Measurements from ENCODE around the gene BASP1.

The BASP1 gene

DNA sequence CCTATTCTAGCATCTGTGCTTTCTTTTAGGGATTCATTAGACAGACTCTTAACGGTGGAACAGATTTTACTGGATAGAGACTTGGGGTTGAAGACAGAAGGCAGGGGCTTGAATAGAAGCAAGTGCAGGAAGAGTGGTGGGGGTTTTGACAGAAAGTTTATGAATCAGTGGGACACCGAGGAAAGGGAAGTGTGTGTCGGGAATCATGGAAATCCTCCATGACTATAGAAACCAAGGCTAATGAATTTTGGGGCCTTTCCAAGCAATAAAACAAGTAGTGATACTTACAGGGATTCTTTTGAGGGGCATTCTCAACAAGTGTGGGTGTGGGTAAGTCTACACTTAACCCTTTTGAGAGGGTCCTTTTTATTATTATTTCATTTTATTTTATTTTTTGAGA, 12.8 kb downstream of the BASP1 start (continued):
- TF ChIP-seq RBAK (tag by site-specific recombination; IDR thresholded peaks at IDR 0.05) (no peak), ZNF248 (tag by site-specific recombination; IDR thresholded peaks at IDR 0.05) (no peak)

DNA sequence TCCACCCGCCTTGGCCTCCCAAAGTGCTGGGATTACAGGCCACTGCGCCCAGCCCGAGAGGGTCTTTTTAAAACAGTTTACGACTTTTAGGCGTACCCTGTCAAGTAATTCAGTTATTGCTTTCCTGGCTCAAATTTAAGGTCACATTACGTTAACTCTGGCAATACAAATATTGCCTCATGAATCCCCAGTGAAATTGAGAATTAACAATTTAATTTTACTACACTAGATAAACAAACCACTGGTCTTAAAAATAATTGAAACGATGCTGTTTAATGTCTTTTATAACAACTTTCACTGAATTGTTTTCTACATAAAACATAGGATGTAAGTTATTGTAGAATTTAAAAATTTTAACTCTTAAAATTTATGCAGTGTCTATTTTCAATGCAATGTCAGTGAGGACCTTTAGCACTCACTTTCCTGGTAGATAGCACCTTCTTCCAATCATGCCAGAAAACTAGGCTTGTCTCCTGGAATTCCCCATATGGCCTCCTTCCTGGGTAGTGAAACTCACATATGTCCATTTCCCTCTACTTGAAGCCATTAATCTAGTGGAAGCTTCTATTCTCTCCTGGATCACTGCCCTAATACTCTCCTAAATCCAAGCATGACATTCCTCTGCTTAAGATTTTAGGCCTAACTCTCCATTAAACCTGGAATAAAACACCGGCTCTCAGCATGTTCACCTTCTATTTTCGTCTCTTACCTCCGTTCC, 13.5 kb downstream of the BASP1 start:
- no peak overlapping the region for H3K27ac ChIP-seq (ENCODE audit: extremely low read depth, low read depth, low read length)
- H3K4me1 ChIP-seq (ENCODE audit: control insufficient read depth, insufficient read depth, low read length), result peaks cover 21% of the 10 kb centered on the region
- H3K9me3 ChIP-seq (ENCODE audit: control insufficient read depth, insufficient read depth, low read depth, low read length), result no peaks in the 10 kb centered on the region; the same call in 1 of the 2 replicates
- ChIA-PET CTCF (interaction anchor here (0.6 to 1.6 kb wide), 3 partner anchors 16 to 24 kb away, joined by 3 to 7 read pairs (median 3); no protein-coding TSS in a partner anchor), POLR2A (no interaction called here)
- peaks cover 16 to 27% of the 10 kb centered on the region in 2 experiments for H3K36me3 ChIP-seq (ENCODE audit: control insufficient read depth in 2 of 2, insufficient read depth in 1 of 2, low read length in 2 of 2)
- no peak overlapping the region for H3K4me3 ChIP-seq (ENCODE audit: low read depth, low read length)
- TF ChIP-seq ZEB2 (tag by site-specific recombination; IDR thresholded peaks at IDR 0.05) (peak; percentile 45; the same call in 1 of the 2 replicates), ZNF548 (tag by site-specific recombination; IDR thresholded peaks at IDR 0.05) (no peak), MYNN (tag by site-specific recombination; IDR thresholded peaks at IDR 0.05; ENCODE audit: borderline replicate concordance) (no peak), ZNF843 (tag by site-specific recombination; IDR thresholded peaks at IDR 0.05) (peak; percentile 70; the same call in 1 of the 2 replicates), ZNF830 (tag by site-specific recombination; IDR thresholded peaks at IDR 0.05; ENCODE audit: low read depth) (no peak), SCRT2 (tag by site-specific recombination; IDR thresholded peaks at IDR 0.05) (no peak), KLF1 (tag by site-specific recombination; IDR thresholded peaks at IDR 0.05) (peak; percentile 20; the same call in 1 of the 2 replicates), ZNF416 (tag by site-specific recombination; IDR thresholded peaks at IDR 0.05) (no peak), ZNF560 (tag by site-specific recombination; IDR thresholded peaks at IDR 0.05; ENCODE audit: borderline replicate concordance) (no peak), RBAK (tag by site-specific recombination; IDR thresholded peaks at IDR 0.05) (no peak), ZNF16 (tag by site-specific recombination; IDR thresholded peaks at IDR 0.05; ENCODE audit: low read depth) (no peak), SALL2 (tag by site-specific recombination; IDR thresholded peaks at IDR 0.05; ENCODE audit: borderline replicate concordance) (no peak), KLF7 (tag by site-specific recombination; IDR thresholded peaks at IDR 0.05; ENCODE audit: borderline replicate concordance) (no peak), KLF10 (tag by site-specific recombination; IDR thresholded peaks at IDR 0.05) (no peak), IKZF3 (tag by site-specific recombination; IDR thresholded peaks at IDR 0.05) (0 out of 2 replicates have a peak, but pooled peaks have one; percentile 28), MZF1 (tag by site-specific recombination; IDR thresholded peaks at IDR 0.05; ENCODE audit: borderline replicate concordance) (0 out of 2 replicates have a peak, but pooled peaks have one; percentile 31), EGR2 (tag by site-specific recombination; IDR thresholded peaks at IDR 0.05; ENCODE audit: low read depth) (no peak), ZBTB1 (tag by site-specific recombination; IDR thresholded peaks at IDR 0.05) (no peak), ZNF621 (tag by site-specific recombination; IDR thresholded peaks at IDR 0.05) (no peak), ZBTB8A (tag by site-specific recombination; IDR thresholded peaks at IDR 0.05) (0 out of 2 replicates have a peak, but pooled peaks have one; percentile 19)
- TF ChIP-seq, protein P1, sequence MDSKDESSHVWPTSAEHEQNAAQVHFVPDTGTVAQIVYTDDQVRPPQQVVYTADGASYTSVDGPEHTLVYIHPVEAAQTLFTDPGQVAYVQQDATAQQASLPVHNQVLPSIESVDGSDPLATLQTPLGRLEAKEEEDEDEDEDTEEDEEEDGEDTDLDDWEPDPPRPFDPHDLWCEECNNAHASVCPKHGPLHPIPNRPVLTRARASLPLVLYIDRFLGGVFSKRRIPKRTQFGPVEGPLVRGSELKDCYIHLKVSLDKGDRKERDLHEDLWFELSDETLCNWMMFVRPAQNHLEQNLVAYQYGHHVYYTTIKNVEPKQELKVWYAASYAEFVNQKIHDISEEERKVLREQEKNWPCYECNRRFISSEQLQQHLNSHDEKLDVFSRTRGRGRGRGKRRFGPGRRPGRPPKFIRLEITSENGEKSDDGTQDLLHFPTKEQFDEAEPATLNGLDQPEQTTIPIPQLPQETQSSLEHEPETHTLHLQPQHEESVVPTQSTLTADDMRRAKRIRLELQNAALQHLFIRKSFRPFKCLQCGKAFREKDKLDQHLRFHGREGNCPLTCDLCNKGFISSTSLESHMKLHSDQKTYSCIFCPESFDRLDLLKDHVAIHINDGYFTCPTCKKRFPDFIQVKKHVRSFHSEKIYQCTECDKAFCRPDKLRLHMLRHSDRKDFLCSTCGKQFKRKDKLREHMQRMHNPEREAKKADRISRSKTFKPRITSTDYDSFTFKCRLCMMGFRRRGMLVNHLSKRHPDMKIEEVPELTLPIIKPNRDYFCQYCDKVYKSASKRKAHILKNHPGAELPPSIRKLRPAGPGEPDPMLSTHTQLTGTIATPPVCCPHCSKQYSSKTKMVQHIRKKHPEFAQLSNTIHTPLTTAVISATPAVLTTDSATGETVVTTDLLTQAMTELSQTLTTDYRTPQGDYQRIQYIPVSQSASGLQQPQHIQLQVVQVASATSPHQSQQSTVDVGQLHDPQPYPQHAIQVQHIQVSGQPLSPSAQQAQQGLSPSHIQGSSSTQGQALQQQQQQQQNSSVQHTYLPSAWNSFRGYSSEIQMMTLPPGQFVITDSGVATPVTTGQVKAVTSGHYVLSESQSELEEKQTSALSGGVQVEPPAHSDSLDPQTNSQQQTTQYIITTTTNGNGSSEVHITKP (tag by site-specific recombination; IDR thresholded peaks at IDR 0.05), result peak; percentile 19; the same call in 1 of the 2 replicates
- TF ChIP-seq, protein P2, sequence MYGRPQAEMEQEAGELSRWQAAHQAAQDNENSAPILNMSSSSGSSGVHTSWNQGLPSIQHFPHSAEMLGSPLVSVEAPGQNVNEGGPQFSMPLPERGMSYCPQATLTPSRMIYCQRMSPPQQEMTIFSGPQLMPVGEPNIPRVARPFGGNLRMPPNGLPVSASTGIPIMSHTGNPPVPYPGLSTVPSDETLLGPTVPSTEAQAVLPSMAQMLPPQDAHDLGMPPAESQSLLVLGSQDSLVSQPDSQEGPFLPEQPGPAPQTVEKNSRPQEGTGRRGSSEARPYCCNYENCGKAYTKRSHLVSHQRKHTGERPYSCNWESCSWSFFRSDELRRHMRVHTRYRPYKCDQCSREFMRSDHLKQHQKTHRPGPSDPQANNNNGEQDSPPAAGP (tag by site-specific recombination; IDR thresholded peaks at IDR 0.05), result no peak
- TF ChIP-seq, protein P3, sequence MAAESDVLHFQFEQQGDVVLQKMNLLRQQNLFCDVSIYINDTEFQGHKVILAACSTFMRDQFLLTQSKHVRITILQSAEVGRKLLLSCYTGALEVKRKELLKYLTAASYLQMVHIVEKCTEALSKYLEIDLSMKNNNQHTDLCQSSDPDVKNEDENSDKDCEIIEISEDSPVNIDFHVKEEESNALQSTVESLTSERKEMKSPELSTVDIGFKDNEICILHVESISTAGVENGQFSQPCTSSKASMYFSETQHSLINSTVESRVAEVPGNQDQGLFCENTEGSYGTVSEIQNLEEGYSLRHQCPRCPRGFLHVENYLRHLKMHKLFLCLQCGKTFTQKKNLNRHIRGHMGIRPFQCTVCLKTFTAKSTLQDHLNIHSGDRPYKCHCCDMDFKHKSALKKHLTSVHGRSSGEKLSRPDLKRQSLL (tag by site-specific recombination; IDR thresholded peaks at IDR 0.05), result no peak
- TF ChIP-seq, protein P4, sequence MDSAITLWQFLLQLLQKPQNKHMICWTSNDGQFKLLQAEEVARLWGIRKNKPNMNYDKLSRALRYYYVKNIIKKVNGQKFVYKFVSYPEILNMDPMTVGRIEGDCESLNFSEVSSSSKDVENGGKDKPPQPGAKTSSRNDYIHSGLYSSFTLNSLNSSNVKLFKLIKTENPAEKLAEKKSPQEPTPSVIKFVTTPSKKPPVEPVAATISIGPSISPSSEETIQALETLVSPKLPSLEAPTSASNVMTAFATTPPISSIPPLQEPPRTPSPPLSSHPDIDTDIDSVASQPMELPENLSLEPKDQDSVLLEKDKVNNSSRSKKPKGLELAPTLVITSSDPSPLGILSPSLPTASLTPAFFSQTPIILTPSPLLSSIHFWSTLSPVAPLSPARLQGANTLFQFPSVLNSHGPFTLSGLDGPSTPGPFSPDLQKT (IDR thresholded peaks at IDR 0.05; ENCODE audit: borderline replicate concordance, low read depth, low read length), result no peak
- TF ChIP-seq, protein P5, sequence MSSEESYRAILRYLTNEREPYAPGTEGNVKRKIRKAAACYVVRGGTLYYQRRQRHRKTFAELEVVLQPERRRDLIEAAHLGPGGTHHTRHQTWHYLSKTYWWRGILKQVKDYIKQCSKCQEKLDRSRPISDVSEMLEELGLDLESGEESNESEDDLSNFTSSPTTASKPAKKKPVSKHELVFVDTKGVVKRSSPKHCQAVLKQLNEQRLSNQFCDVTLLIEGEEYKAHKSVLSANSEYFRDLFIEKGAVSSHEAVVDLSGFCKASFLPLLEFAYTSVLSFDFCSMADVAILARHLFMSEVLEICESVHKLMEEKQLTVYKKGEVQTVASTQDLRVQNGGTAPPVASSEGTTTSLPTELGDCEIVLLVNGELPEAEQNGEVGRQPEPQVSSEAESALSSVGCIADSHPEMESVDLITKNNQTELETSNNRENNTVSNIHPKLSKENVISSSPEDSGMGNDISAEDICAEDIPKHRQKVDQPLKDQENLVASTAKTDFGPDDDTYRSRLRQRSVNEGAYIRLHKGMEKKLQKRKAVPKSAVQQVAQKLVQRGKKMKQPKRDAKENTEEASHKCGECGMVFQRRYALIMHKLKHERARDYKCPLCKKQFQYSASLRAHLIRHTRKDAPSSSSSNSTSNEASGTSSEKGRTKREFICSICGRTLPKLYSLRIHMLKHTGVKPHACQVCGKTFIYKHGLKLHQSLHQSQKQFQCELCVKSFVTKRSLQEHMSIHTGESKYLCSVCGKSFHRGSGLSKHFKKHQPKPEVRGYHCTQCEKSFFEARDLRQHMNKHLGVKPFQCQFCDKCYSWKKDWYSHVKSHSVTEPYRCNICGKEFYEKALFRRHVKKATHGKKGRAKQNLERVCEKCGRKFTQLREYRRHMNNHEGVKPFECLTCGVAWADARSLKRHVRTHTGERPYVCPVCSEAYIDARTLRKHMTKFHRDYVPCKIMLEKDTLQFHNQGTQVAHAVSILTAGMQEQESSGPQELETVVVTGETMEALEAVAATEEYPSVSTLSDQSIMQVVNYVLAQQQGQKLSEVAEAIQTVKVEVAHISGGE (tag by site-specific recombination; conservative IDR thresholded peaks at IDR 0.05; ENCODE audit: low read depth), result no peak

All from HEK293 (cell line).